LNCAP (cell line): Measurements from ENCODE around the gene MACROD1.

Experiments used
- CTCF ChIP-seq: fragments of 450-650 bp; IDR thresholded peaks from 2 replicates; pipeline ENCODE4 v1.5.1; 2017; ENCODE audit warnings: mild to moderate bottlenecking

MACROD1 gene

GRCh38 chr11:64123679-64124078 lies 42.2 kb downstream of the MACROD1 start:
- TF ChIP-seq CTCF: no peak

GRCh38 chr11:64122411-64123410 lies 43.2 kb downstream of the MACROD1 start:
- no peak for TF ChIP-seq CTCF

GRCh38 chr11:64121663-64122410 lies 44.1 kb downstream of the MACROD1 start:
- no peak for TF ChIP-seq CTCF

DNA sequence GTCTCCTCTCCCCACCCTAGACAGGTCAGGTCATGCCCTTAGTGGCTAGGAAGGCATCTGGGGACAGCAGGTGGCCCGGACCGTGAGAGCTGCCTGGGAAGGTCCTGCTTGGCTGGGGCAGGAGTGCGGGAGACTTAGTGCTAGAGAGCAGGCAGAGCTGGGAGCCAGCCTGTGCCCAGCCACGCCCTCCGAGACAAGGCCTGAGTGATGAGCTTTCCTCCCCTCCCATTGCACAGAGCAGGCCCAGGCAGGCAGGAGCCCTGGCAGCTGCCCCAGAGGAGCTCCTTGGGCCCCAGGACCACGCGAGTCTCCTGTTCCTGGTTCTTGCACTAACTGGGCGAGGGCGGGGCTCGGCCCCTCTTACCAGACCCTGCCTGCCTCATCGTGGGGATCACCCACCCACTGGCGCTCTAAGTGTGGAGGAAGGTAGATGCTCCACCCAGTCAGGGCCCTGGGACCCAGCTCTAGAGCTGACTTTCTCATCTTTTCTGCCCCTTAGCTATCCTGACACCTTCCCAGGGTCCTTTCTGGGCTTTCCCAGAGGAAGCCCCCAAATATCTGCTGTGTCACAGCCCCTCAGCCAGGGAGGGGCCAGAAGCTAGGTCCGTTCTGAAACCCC lies 44.9 kb downstream of the MACROD1 start:
- TF ChIP-seq CTCF: no peak

DNA sequence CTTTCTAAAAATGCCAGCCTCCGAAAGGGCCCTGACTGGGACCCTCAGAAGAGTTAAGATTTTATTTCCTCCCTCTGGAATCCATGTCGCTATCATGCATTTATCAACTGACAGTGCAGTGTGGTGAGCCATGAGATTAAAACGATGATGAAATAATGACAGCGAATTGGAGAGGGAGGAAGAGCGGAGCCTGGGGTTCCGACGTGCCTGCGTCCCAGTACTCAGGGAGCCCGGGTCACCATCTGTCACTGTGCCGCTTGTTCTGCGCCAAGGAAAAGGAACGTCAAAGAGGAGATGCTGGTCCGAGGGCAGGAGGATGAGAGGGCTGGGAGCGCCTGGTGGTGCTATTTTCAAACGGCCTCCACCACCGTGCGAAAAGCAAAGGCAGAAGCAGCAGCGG lies 46.2 kb downstream of the MACROD1 start:
- TF ChIP-seq CTCF: no peak

- TF ChIP-seq CTCF: no peak
Measured at GRCh38 chr11:64118876-64119665, 46.8 kb downstream of the MACROD1 start.
